K562 (cell line): ENCODE results near the gene PUM1. TPM values are rescaled to one million over a fixed set of nuclear protein-coding genes. Genes with fewer than 3 reads are reported as not detected.
A peak's percentile ranks its signal among the peaks of the same experiment; 100 is the strongest.

Experiments
- ATAC-seq: fragments of 200-7000 bp; cut with Tn5 transposase; 3 replicates; pipeline ENCODE4 v1.9.1; 2020; ENCODE audit warnings: moderate library complexity
- BruUV-seq: library from RNA; stranded (reverse); fragments of 400-500 nt; replicated peaks from 2 replicates; lab custom pipeline; 2021; lab: Mats Ljungman, UMichigan
- CTCF ChIA-PET: fragments of 300-600 bp; formaldehyde crosslinking; extraction: SDS; loops from one replicate; lab custom pipeline; 2021; ENCODE audit warnings: low intra/inter-chr PET ratio; lab: Yijun Ruan, JAX
- POLR2A ChIA-PET: fragments of 300-600, 350-650 bp; sonication (Branson Sonifier 250); formaldehyde crosslinking; extraction: SDS; loops from one replicate; lab custom pipeline; 2021; ENCODE audit warnings: antibody characterized with exemption, inconsistent platforms; lab: Yijun Ruan, JAX
- DNase-seq, 4 experiments: peaks; one replicate each; pipeline versions ENCODE4 v3.0.0 to v3.0.0-alpha.2; 2011 to 2018; ENCODE audit warnings: low spot score in 3 of 4, mixed read lengths in 3 of 4; ENCODE audit errors: extremely low read depth in 1 of 4
- FAIRE-seq: peaks from 2 replicates; lab custom pipeline; 2011; peaks lifted over from hg19 to GRCh38; lab: Jason Lieb, UNC
- H2AFZ ChIP-seq: 2 replicates; pipeline ENCODE4 v1.6.0; 2011; ENCODE audit warnings: low read depth, low read length, control low read depth, inconsistent platforms
- H3K27ac ChIP-seq: fragments of 200-600 bp; 3 replicates; pipeline ENCODE4 v1.8.0; 2011; ENCODE audit warnings: low read depth, mild to moderate bottlenecking, control low read depth, inconsistent platforms, low read length, moderate library complexity, mixed read lengths; ENCODE audit errors: extremely low read depth
- H3K27me3 ChIP-seq, 2 experiments: fragments of 300-600 bp in 1 of 2; 2 replicates in 1 of 2; 3 replicates in 1 of 2; pipeline versions ENCODE4 v1.6.0 to v1.8.0; 2011; ENCODE audit warnings: inconsistent platforms in 2 of 2, low read length in 2 of 2, mild to moderate bottlenecking in 1 of 2, mixed read lengths in 1 of 2, moderate library complexity in 1 of 2; ENCODE audit not compliant: control insufficient read depth in 2 of 2, insufficient read depth in 2 of 2
- H3K36me3 ChIP-seq: fragments of 300-600 bp; 3 replicates; pipeline ENCODE4 v1.8.0; 2011; ENCODE audit warnings: mild to moderate bottlenecking, low read length, inconsistent platforms; ENCODE audit not compliant: control insufficient read depth, insufficient read depth
- H3K4me1 ChIP-seq, 2 experiments: fragments of 200-600 bp in 1 of 2; replicated peaks in 1 of 2; 2 replicates in 1 of 2; 3 replicates in 1 of 2; pipeline versions ENCODE4 v1.5.1 to v1.8.0; 2011; ENCODE audit warnings: inconsistent platforms in 2 of 2, low read length in 2 of 2, mild to moderate bottlenecking in 1 of 2, mixed read lengths in 1 of 2, moderate library complexity in 1 of 2; ENCODE audit not compliant: control insufficient read depth in 2 of 2, insufficient read depth in 2 of 2
- H3K4me2 ChIP-seq: 2 replicates; pipeline ENCODE4 v1.6.1; 2011; ENCODE audit warnings: low read length, control low read depth, inconsistent platforms, mixed read lengths; ENCODE audit not compliant: insufficient read depth
- H3K4me3 ChIP-seq: fragments of 200-600 bp; sonication (generic), shearing (Covaris generic); 2 replicates; pipeline ENCODE4 v1.5.1; 2016; ENCODE audit warnings: control low read depth, inconsistent platforms
- H3K79me2 ChIP-seq: fragments of 200-600 bp; 3 replicates; pipeline ENCODE4 v1.8.0; 2011; ENCODE audit warnings: low read length, inconsistent platforms; ENCODE audit not compliant: control insufficient read depth, insufficient read depth
- H3K9ac ChIP-seq, 2 experiments: 2 replicates each; pipeline versions ENCODE4 v1.6.0 to v1.6.1; 2011; ENCODE audit warnings: low read depth in 2 of 2, low read length in 2 of 2, control low read depth in 1 of 2, inconsistent platforms in 1 of 2, mild to moderate bottlenecking in 1 of 2, mixed read lengths in 1 of 2; ENCODE audit not compliant: insufficient read depth in 1 of 2
- H3K9me1 ChIP-seq: one replicate; pipeline ENCODE4 v1.6.0; 2011; ENCODE audit warnings: inconsistent platforms, mild to moderate bottlenecking, low read length, moderate library complexity; ENCODE audit not compliant: control insufficient read depth, insufficient read depth
- H3K9me3 ChIP-seq: replicated peaks from 2 replicates; pipeline ENCODE4 v1.5.1; 2011; ENCODE audit warnings: low read depth, low read length, inconsistent platforms; ENCODE audit not compliant: control insufficient read depth, insufficient read depth
- H4K20me1 ChIP-seq: replicated peaks from 2 replicates; pipeline ENCODE4 v1.6.1; 2011; ENCODE audit warnings: low read length, inconsistent platforms, mixed read lengths; ENCODE audit not compliant: control insufficient read depth, insufficient read depth
- FOXJ3 ChIP-seq: sonication (generic); formaldehyde crosslinking; IDR thresholded peaks from 2 replicates; pipeline ENCODE4 v1.4.0; 2020; ENCODE audit warnings: mild to moderate bottlenecking, missing genetic modification reagents
- JUN ChIP-seq, 2 experiments: sonication (generic) in 1 of 2; formaldehyde crosslinking in 1 of 2; IDR thresholded peaks; 2 replicates each; pipeline versions ENCODE4 v1.6.1 to v1.8.0; 2012 to 2022; ENCODE audit warnings: borderline replicate concordance in 2 of 2, mild to moderate bottlenecking in 2 of 2, improper control_type of control experiment in 1 of 2, low read depth in 1 of 2, low read length in 1 of 2, missing genetic modification reagents in 1 of 2
- PCBP1 ChIP-seq: fragments of 200-400 bp; formaldehyde crosslinking; IDR thresholded peaks from 2 replicates; pipeline ENCODE4 v1.6.1; 2018; ENCODE audit warnings: mild to moderate bottlenecking, low read depth, low read length; ENCODE audit not compliant: poor library complexity, severe bottlenecking
- POLR2AphosphoS5 ChIP-seq: IDR thresholded peaks from 2 replicates; pipeline ENCODE4 v1.6.1; 2011; ENCODE audit warnings: mild to moderate bottlenecking, low read depth, low read length, moderate library complexity; ENCODE audit not compliant: control insufficient read depth, insufficient read depth
- SIX5 ChIP-seq, 2 experiments: IDR thresholded peaks; 2 replicates each; pipeline ENCODE4 v1.6.1; 2011; ENCODE audit warnings: low read length in 2 of 2, borderline replicate concordance in 1 of 2, low read depth in 1 of 2, mild to moderate bottlenecking in 1 of 2, moderate library complexity in 1 of 2; ENCODE audit not compliant: insufficient read depth in 1 of 2
- ZNF124 ChIP-seq: sonication (generic); formaldehyde crosslinking; IDR thresholded peaks from 2 replicates; pipeline ENCODE4 v1.8.1; 2022; ENCODE audit warnings: missing genetic modification reagents
- WGBS: fragments of 100-300 bp; shearing (Covaris generic); methylation state at CpG from one replicate; pipeline ENCODE4 v1.1.6; 2016; ENCODE audit warnings: low coverage, mixed read lengths; ENCODE audit not compliant: insufficient coverage; ENCODE audit errors: missing lambda C conversion rate; 5-methylcytosine and 5-hydroxymethylcytosine counted together
- in situ Hi-C: fragments of 300-500 bp; cut with MboI; formaldehyde crosslinking; loops from 4 replicates; pipeline ENCODE4 v1.15.0; 2018; ENCODE audit warnings: inconsistent platforms, mixed read lengths
- intact Hi-C: fragments of 100-400 bp; cut with micrococcal nuclease; formaldehyde crosslinking; loops from 2 replicates; pipeline ENCODE4 v1.14.2; 2022
- polyA plus RNA-seq, 8 experiments: library from polyadenylated mRNA; depleted of rRNA in 4 of 8; stranded (reverse) in 5 of 8; unstranded in 3 of 8; fragments of >200 nt; fragmentation: Nextera tagmentation in 2 of 8; fragmentation: Illumina TruSeq in 1 of 8; extraction: Ambion mirVana in 2 of 8; extraction: Trizol in 1 of 8; gene quantifications; 2 replicates each; pipeline versions ENCODE4 v1.2.1 to v1.2.3, GENCODE V29; 2011 to 2014; ENCODE audit warnings: inconsistent platforms in 1 of 8, missing spikeins in 1 of 8
- total RNA-seq, 7 experiments: library from RNA; depleted of rRNA in 6 of 7; stranded (reverse); fragments of >200 nt in 6 of 7; fragmentation: Illumina TruSeq in 2 of 7; extraction: Trizol in 2 of 7; gene quantifications; 2 replicates each; pipeline versions ENCODE4 v1.2.1 to v1.2.3, GENCODE V29; 2011 to 2021; ENCODE audit warnings: low replicate concordance in 1 of 7
- TF ChIP-seq, protein P1 (sequence below): fragments of 450-650 bp; IDR thresholded peaks from 2 replicates; pipeline ENCODE4 v1.6.1; 2017; ENCODE audit warnings: mild to moderate bottlenecking, moderate library complexity

PUM1 gene
- total and polyA plus RNA-seq, 9 of the 15 experiments (the other 6 are each of a cell fraction or from before 2014, with no cell fraction given): 37.7 to 104 (median 55.7) TPM

- WGBS: 73% methylated on average over 3 of the region's 3 CpGs
- CTCF ChIA-PET: no interaction called here
Observed at GRCh38 chr1:30934613-30935012, 130.9 kb downstream of the PUM1 start.

DNA sequence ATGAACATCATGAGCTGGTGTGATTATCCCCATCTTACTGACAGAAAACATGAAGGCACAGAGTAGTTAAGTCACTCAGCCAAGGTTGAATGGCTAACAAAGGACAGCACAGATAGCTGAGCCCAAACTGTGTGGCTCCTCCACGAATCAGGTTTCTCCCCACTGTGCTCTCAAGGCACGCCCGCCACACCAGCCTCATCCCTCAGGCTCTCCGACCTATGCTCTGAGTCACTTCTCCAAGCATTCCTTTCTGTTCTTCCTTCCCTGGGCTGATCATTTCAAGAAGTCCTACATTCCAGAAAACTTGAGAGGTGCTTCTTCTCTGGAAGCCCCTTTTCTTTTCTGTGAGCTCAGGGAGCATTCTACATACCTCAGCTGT, 131.7 kb downstream of the PUM1 start:
- Histone ChIP-seq H3K4me2 (no peak overlapping the region), H3K9me1 (no peaks in the 10 kb centered on the region), H3K9me3 (no peaks in the 10 kb centered on the region), H3K27ac (no peak overlapping the region), H3K9ac (no peak overlapping the region), H3K27me3 (no peaks in the 10 kb centered on the region), H3K36me3 (peaks cover 68% of the 10 kb centered on the region), H3K4me3 (no peak overlapping the region), H3K4me1 (no peaks in the 10 kb centered on the region; a peak in 2 of 5 replicates), H3K79me2 (no peaks in the 10 kb centered on the region), H2AFZ (no peak overlapping the region), H4K20me1 (no peaks in the 10 kb centered on the region; the same call in 1 of the 2 replicates)
- ATAC-seq (no peak), DNase-seq (no peak), FAIRE-seq (no peak)
- ChIA-PET CTCF (no interaction called here), POLR2A (interaction anchor here (0.6 to 3.1 kb wide), 18 partner anchors 9 to 215 kb away, joined by 3 to 18 read pairs (median 4); no protein-coding TSS in a partner anchor)
- 91% methylated on average over 4 of the region's 4 CpGs for WGBS
- intact Hi-C loops (no loop called here), in situ Hi-C loops (no loop called here)
- TF ChIP-seq POLR2AphosphoS5: peak; percentile 16; the same call in 1 of the 2 replicates
- no peak for TF ChIP-seq JUN (IDR thresholded peaks at IDR 0.05; ENCODE audit: borderline replicate concordance, low read depth, low read length)
- no peak for TF ChIP-seq JUN (CRISPR knock-in tag; IDR thresholded peaks at IDR 0.05; ENCODE audit: borderline replicate concordance)
- no TSS peak for BruUV-seq

More at GRCh38 chr1:30934613-30935012, 130.9 kb downstream of the PUM1 start:
- POLR2A ChIA-PET: interaction anchor here (0.9 to 3.1 kb wide), 11 partner anchors 8 to 216 kb away, joined by 3 to 18 read pairs (median 4); no protein-coding TSS in a partner anchor
- Histone ChIP-seq H3K4me3 (no peak overlapping the region), H3K9me1 (no peaks in the 10 kb centered on the region), H3K9me3 (no peaks in the 10 kb centered on the region), H3K36me3 (peaks cover 75% of the 10 kb centered on the region)
- no peak for DNase-seq
- no peak for ATAC-seq
- FAIRE-seq: no peak
- TF ChIP-seq PCBP1 (no peak), SIX5 (IDR thresholded peaks at IDR 0.05; ENCODE audit: borderline replicate concordance in 1 of 2, insufficient read depth in 1 of 2, low read depth in 1 of 2, low read length in 2 of 2) (no peak), FOXJ3 (CRISPR knock-in tag) (no peak), ZNF124 (CRISPR knock-in tag) (no peak)
- TF ChIP-seq, protein P1, sequence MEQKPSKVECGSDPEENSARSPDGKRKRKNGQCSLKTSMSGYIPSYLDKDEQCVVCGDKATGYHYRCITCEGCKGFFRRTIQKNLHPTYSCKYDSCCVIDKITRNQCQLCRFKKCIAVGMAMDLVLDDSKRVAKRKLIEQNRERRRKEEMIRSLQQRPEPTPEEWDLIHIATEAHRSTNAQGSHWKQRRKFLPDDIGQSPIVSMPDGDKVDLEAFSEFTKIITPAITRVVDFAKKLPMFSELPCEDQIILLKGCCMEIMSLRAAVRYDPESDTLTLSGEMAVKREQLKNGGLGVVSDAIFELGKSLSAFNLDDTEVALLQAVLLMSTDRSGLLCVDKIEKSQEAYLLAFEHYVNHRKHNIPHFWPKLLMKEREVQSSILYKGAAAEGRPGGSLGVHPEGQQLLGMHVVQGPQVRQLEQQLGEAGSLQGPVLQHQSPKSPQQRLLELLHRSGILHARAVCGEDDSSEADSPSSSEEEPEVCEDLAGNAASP: no peak
- TF ChIP-seq, all 486 proteins: peak for 0
- intact Hi-C loops (no loop called here), in situ Hi-C loops (no loop called here)
- H4K20me1 ChIP-seq: no peaks in the 10 kb centered on the region; the same call in 1 of the 2 replicates
- H3K27ac ChIP-seq: no peak overlapping the region
- no peaks in the 10 kb centered on the region for H3K27me3 ChIP-seq
- no peak overlapping the region for H3K9ac ChIP-seq
- H3K4me2 ChIP-seq: no peak overlapping the region
- no TSS peak for BruUV-seq
- H2AFZ ChIP-seq: no peak overlapping the region
- no peaks in the 10 kb centered on the region for H3K79me2 ChIP-seq
- H3K4me1 ChIP-seq: no peaks in the 10 kb centered on the region
